Ectodermal cell (in vitro differentiated cells): ENCODE data around the gene EMSY.

ENCODE experiments used
- H3K27ac ChIP-seq: 2 replicates; pipeline ENCODE4 v1.7.0; 2013; ENCODE audit warnings: mild to moderate bottlenecking, low read depth, low read length; ENCODE audit not compliant: insufficient read depth, poor library complexity, severe bottlenecking
- H3K27me3 ChIP-seq: 2 replicates; pipeline ENCODE4 v1.7.0; 2013; ENCODE audit warnings: mild to moderate bottlenecking, low read length; ENCODE audit not compliant: insufficient read depth, control insufficient read depth, poor library complexity, severe bottlenecking
- H3K36me3 ChIP-seq: one replicate; pipeline ENCODE4 v1.7.0; 2013; ENCODE audit warnings: low read length; ENCODE audit not compliant: control insufficient read depth, insufficient read depth
- H3K4me1 ChIP-seq: one replicate; pipeline ENCODE4 v1.7.0; 2013; ENCODE audit warnings: low read length; ENCODE audit not compliant: control insufficient read depth, insufficient read depth
- H3K4me3 ChIP-seq: 2 replicates; pipeline ENCODE4 v1.7.0; 2013; ENCODE audit warnings: low read depth, low read length, control low read depth; ENCODE audit not compliant: insufficient read depth
- H3K9me3 ChIP-seq: 2 replicates; pipeline ENCODE4 v1.7.0; 2013; ENCODE audit warnings: mild to moderate bottlenecking, low read length, moderate library complexity; ENCODE audit not compliant: control insufficient read depth
- WGBS, 2 experiments: methylation state at CpG; one replicate each; pipeline ENCODE4 v1.1.7; 2013; ENCODE audit warnings: missing lambda C conversion rate in 2 of 2; 5-methylcytosine and 5-hydroxymethylcytosine counted together

Gene EMSY

GRCh38 chr11:76419896-76420295, 24.9 kb upstream of the EMSY start:
- no peak overlapping the region for H3K4me3 ChIP-seq
- no peaks in the 10 kb centered on the region for H3K9me3 ChIP-seq
- no peak overlapping the region for H3K27ac ChIP-seq
- H3K4me1 ChIP-seq = no peaks in the 10 kb centered on the region
- no peaks in the 10 kb centered on the region for H3K27me3 ChIP-seq
- 62 to 69% methylated on average over 3 of the region's 3 CpGs for WGBS, 2 experiments
- no peaks in the 10 kb centered on the region for H3K36me3 ChIP-seq

- H3K4me1 ChIP-seq = no peaks in the 10 kb centered on the region
- no peak overlapping the region for H3K27ac ChIP-seq
- 74 to 76% methylated on average over 3 of the region's 3 CpGs for WGBS, 2 experiments
- no peaks in the 10 kb centered on the region for H3K9me3 ChIP-seq
- no peak overlapping the region for H3K4me3 ChIP-seq
- H3K27me3 ChIP-seq = no peaks in the 10 kb centered on the region
- H3K36me3 ChIP-seq = no peaks in the 10 kb centered on the region
Measured at GRCh38 chr11:76424379-76424778, 20.4 kb upstream of the EMSY start.

GRCh38 chr11:76424891-76425290, 19.9 kb upstream of the EMSY start:
- H3K9me3 ChIP-seq = no peaks in the 10 kb centered on the region

GRCh38 chr11:76426660-76427059, 18.2 kb upstream of the EMSY start:
- Histone ChIP-seq H3K4me1 (no peaks in the 10 kb centered on the region), H3K27me3 (no peaks in the 10 kb centered on the region), H3K27ac (no peak overlapping the region), H3K9me3 (no peaks in the 10 kb centered on the region), H3K4me3 (no peak overlapping the region), H3K36me3 (no peaks in the 10 kb centered on the region)

More at GRCh38 chr11:76424891-76425290, 19.9 kb upstream of the EMSY start:
- Histone ChIP-seq H3K27me3 (no peaks in the 10 kb centered on the region), H3K36me3 (no peaks in the 10 kb centered on the region), H3K27ac (no peak overlapping the region), H3K4me1 (no peaks in the 10 kb centered on the region), H3K4me3 (no peak overlapping the region)
- 91 to 96% methylated on average over 2 of the region's 2 CpGs for WGBS, 2 experiments

GRCh38 chr11:76436020-76436419, 8.8 kb upstream of the EMSY start:
- no peaks in the 10 kb centered on the region for H3K36me3 ChIP-seq
- no peak overlapping the region for H3K27ac ChIP-seq
- no peaks in the 10 kb centered on the region for H3K4me1 ChIP-seq
- H3K4me3 ChIP-seq = no peak overlapping the region
- 83 to 92% methylated on average over 1 of the region's 1 CpG for WGBS, 2 experiments
- H3K9me3 ChIP-seq = no peaks in the 10 kb centered on the region
- H3K27me3 ChIP-seq = no peaks in the 10 kb centered on the region

GRCh38 chr11:76443268-76443980, 1.4 kb upstream of the EMSY start:
- Histone ChIP-seq H3K27ac (no peak overlapping the region), H3K4me3 (peak overlapping the region; percentile 86), H3K27me3 (no peaks in the 10 kb centered on the region), H3K36me3 (peaks cover 6% of the 10 kb centered on the region), H3K4me1 (peaks cover 20% of the 10 kb centered on the region), H3K9me3 (no peaks in the 10 kb centered on the region)
- 51 to 54% methylated on average over 4 to 10 of the region's 10 CpGs for WGBS, 2 experiments

- H3K27ac ChIP-seq = peak overlapping the region; percentile 96
- H3K9me3 ChIP-seq = no peaks in the 10 kb centered on the region
- peaks cover 26% of the 10 kb centered on the region for H3K4me1 ChIP-seq
- H3K27me3 ChIP-seq = no peaks in the 10 kb centered on the region
- H3K36me3 ChIP-seq = peaks cover 6% of the 10 kb centered on the region
- H3K4me3 ChIP-seq = peak overlapping the region; percentile 86
- WGBS, 2 experiments = 0 to 1% methylated on average over 10 of the region's 10 CpGs
Measured at GRCh38 chr11:76444065-76444383, 794 bp upstream of the EMSY start.

- Histone ChIP-seq H3K36me3 (peaks cover 6% of the 10 kb centered on the region), H3K27me3 (no peaks in the 10 kb centered on the region), H3K4me1 (peaks cover 29% of the 10 kb centered on the region), H3K27ac (peak overlapping the region; percentile 75), H3K9me3 (no peaks in the 10 kb centered on the region), H3K4me3 (peak overlapping the region; percentile 86)
- WGBS, 2 experiments = 1% methylated on average over 55 to 56 of the region's 56 CpGs
Measured at GRCh38 chr11:76445121-76446084, 585 bp downstream of the EMSY start.

- 0% methylated on average over 1 of the region's 2 CpGs for WGBS, 2 experiments
- Histone ChIP-seq H3K9me3 (no peaks in the 10 kb centered on the region), H3K4me3 (no peak overlapping the region)
Measured at GRCh38 chr11:76448506-76448905, 3.7 kb downstream of the EMSY start.

GRCh38 chr11:76453248-76453647, 8.4 kb downstream of the EMSY start:
- WGBS, 2 experiments = 92 to 95% methylated on average over 6 of the region's 6 CpGs
- Histone ChIP-seq H3K27me3 (no peaks in the 10 kb centered on the region), H3K9me3 (no peaks in the 10 kb centered on the region), H3K36me3 (no peaks in the 10 kb centered on the region), H3K4me1 (peaks cover 56% of the 10 kb centered on the region), H3K27ac (peak overlapping the region; percentile 4), H3K4me3 (no peak overlapping the region)

More at GRCh38 chr11:76448506-76448905, 3.7 kb downstream of the EMSY start:
- no peak overlapping the region for H3K27ac ChIP-seq
- H3K4me1 ChIP-seq = peaks cover 39% of the 10 kb centered on the region
- no peaks in the 10 kb centered on the region for H3K27me3 ChIP-seq
- peaks cover 6% of the 10 kb centered on the region for H3K36me3 ChIP-seq
